ENCODE results near the gene TTLL8. TPM values are rescaled to one million over a fixed set of nuclear protein-coding genes. Genes with fewer than 3 reads are reported as not detected.

Gene TTLL8
- total RNA-seq, 1 donor from 2014 or later, result not detected

DNA sequence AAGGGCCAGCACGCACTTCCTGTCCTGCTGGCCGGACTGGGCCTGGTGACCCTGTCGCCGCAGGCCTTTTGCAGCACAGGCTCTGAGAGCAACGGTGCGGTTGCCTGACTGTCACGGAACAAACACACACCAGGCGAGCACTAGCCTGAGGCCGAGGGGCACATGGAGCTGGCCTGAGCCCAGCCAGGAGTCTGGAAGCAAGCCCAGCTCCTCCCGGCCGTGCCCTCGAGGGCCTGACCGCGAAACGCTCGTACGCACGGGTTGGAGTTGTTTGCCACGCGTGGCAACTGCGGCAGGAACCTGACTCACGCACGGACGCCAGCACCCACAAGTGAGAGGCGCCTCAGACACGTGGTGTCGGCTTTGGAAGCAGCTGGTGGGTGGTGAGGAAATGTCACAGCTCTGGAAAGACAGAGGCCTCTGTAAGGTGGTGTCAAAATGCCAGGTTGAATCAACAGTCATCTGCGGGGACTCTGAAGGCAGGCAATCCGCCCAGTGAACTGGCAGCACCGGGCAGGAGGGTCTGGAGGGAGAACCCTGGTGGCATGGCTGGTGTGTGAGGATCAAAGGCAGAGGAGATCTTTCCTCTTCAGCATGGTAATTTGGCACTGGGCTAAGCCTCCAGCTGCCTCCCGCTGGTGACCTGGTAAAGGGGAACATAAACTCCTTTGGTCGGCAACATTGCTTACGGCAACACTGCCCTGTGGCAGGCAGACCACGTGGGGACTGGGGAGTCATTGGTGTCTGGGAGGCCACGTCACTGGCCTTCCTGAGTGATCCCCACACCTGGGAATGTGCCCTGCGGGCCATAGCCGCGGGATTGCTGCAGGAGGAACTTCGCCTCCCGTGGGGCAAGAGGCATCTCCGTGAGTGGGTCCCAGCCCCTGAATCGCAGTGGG, 30.2 kb downstream of the TTLL8 start:
- DNase-seq (ENCODE audit: low read depth), result peak; percentile 5
- no peaks in the 10 kb centered on the region for H3K36me3 ChIP-seq (ENCODE audit: control insufficient read depth, insufficient read depth, low read length)
- H3K27me3 ChIP-seq (ENCODE audit: control insufficient read depth, insufficient read depth, low read length), result peaks cover 28% of the 10 kb centered on the region
- TF ChIP-seq, protein P1, sequence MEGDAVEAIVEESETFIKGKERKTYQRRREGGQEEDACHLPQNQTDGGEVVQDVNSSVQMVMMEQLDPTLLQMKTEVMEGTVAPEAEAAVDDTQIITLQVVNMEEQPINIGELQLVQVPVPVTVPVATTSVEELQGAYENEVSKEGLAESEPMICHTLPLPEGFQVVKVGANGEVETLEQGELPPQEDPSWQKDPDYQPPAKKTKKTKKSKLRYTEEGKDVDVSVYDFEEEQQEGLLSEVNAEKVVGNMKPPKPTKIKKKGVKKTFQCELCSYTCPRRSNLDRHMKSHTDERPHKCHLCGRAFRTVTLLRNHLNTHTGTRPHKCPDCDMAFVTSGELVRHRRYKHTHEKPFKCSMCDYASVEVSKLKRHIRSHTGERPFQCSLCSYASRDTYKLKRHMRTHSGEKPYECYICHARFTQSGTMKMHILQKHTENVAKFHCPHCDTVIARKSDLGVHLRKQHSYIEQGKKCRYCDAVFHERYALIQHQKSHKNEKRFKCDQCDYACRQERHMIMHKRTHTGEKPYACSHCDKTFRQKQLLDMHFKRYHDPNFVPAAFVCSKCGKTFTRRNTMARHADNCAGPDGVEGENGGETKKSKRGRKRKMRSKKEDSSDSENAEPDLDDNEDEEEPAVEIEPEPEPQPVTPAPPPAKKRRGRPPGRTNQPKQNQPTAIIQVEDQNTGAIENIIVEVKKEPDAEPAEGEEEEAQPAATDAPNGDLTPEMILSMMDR (IDR thresholded peaks at IDR 0.05; ENCODE audit: insufficient read depth, low read length, poor library complexity, severe bottlenecking), result no peak
- H3K4me3 ChIP-seq (ENCODE audit: low read depth, low read length), result no peak overlapping the region

GRCh38 chr22:50025993-50026392, 32.1 kb downstream of the TTLL8 start:
- TF ChIP-seq, protein P1 (IDR thresholded peaks at IDR 0.05; ENCODE audit: insufficient read depth, low read length, poor library complexity, severe bottlenecking), result no peak
- DNase-seq (ENCODE audit: low read depth), result no peak
- H3K27me3 ChIP-seq (ENCODE audit: control insufficient read depth, insufficient read depth, low read length), result peaks cover 18% of the 10 kb centered on the region
- H3K4me3 ChIP-seq (ENCODE audit: low read depth, low read length), result no peak overlapping the region
- H3K36me3 ChIP-seq (ENCODE audit: control insufficient read depth, insufficient read depth, low read length), result no peaks in the 10 kb centered on the region

- DNase-seq (ENCODE audit: low read depth), result no peak
- no peak overlapping the region for H3K4me3 ChIP-seq (ENCODE audit: low read depth, low read length)
- no peaks in the 10 kb centered on the region for H3K36me3 ChIP-seq (ENCODE audit: control insufficient read depth, insufficient read depth, low read length)
- peaks cover 8% of the 10 kb centered on the region for H3K27me3 ChIP-seq (ENCODE audit: control insufficient read depth, insufficient read depth, low read length)
- TF ChIP-seq, protein P1 (IDR thresholded peaks at IDR 0.05; ENCODE audit: insufficient read depth, low read length, poor library complexity, severe bottlenecking), result no peak
Observed at GRCh38 chr22:50022171-50022819, 35.8 kb downstream of the TTLL8 start.

- no peak for DNase-seq (ENCODE audit: low read depth)
- no peaks in the 10 kb centered on the region for H3K36me3 ChIP-seq (ENCODE audit: control insufficient read depth, insufficient read depth, low read length)
- H3K4me3 ChIP-seq (ENCODE audit: low read depth, low read length), result no peak overlapping the region
- H3K27me3 ChIP-seq (ENCODE audit: control insufficient read depth, insufficient read depth, low read length), result peaks cover 22% of the 10 kb centered on the region
- TF ChIP-seq, protein P1 (IDR thresholded peaks at IDR 0.05; ENCODE audit: insufficient read depth, low read length, poor library complexity, severe bottlenecking), result no peak
Observed at GRCh38 chr22:50020606-50021005, 37.5 kb downstream of the TTLL8 start.

GRCh38 chr22:50019316-50019715, 38.8 kb downstream of the TTLL8 start:
- H3K4me3 ChIP-seq (ENCODE audit: low read depth, low read length), result no peak overlapping the region
- TF ChIP-seq, protein P1 (IDR thresholded peaks at IDR 0.05; ENCODE audit: insufficient read depth, low read length, poor library complexity, severe bottlenecking), result no peak
- no peaks in the 10 kb centered on the region for H3K36me3 ChIP-seq (ENCODE audit: control insufficient read depth, insufficient read depth, low read length)
- peaks cover 33% of the 10 kb centered on the region for H3K27me3 ChIP-seq (ENCODE audit: control insufficient read depth, insufficient read depth, low read length)
- DNase-seq (ENCODE audit: low read depth), result no peak
